IMR-90 (cell line): ENCODE results near the gene PLPPR3. TPM values are rescaled to one million over a fixed set of nuclear protein-coding genes. Genes with fewer than 3 reads are reported as not detected.

Source experiments
- ATAC-seq: fragments of 200-7000 bp; cut with Tn5 transposase; 2 replicates; pipeline ENCODE4 v1.9.1; 2020; ENCODE audit warnings: low read depth, mild to moderate bottlenecking, moderate library complexity
- BruUV-seq: library from RNA; stranded (reverse); fragments of 400-500 nt; replicated peaks from 2 replicates; lab custom pipeline; 2021; lab: Mats Ljungman, UMichigan
- CTCF ChIA-PET: fragments of 300-600 bp; formaldehyde crosslinking; extraction: SDS; loops from one replicate; lab custom pipeline; 2021; ENCODE audit warnings: antibody characterized with exemption; lab: Yijun Ruan, JAX
- POLR2A ChIA-PET: fragments of 300-600 bp; sonication (Branson Sonifier 250); formaldehyde crosslinking; loops from one replicate; lab custom pipeline; 2022; ENCODE audit warnings: antibody characterized with exemption; ENCODE audit not compliant: unreplicated experiment; lab: Charles Lee
- DNase-seq: peaks from one replicate; pipeline ENCODE4 v3.0.0; 2013
- H2AFZ ChIP-seq: replicated peaks from 2 replicates; pipeline ENCODE3; 2013; ENCODE audit warnings: low read length, mild to moderate bottlenecking; ENCODE audit not compliant: poor library complexity
- H2AK5ac ChIP-seq: 2 replicates; pipeline ENCODE4 v1.6.1; 2013; ENCODE audit warnings: low read depth, low read length, inconsistent platforms
- H2AK9ac ChIP-seq: replicated peaks from 2 replicates; pipeline ENCODE3; 2013; ENCODE audit warnings: mild to moderate bottlenecking, low read depth, low read length, moderate library complexity; ENCODE audit not compliant: poor library complexity
- H2BK120ac ChIP-seq: 2 replicates; pipeline ENCODE4 v1.6.1; 2013; ENCODE audit warnings: low read depth, low read length, inconsistent platforms
- H2BK15ac ChIP-seq: 3 replicates; pipeline ENCODE4 v1.6.1; 2013; ENCODE audit warnings: low read depth, low read length, inconsistent platforms
- H2BK20ac ChIP-seq: 2 replicates; pipeline ENCODE4 v1.6.1; 2013; ENCODE audit warnings: low read depth, mild to moderate bottlenecking, inconsistent platforms, low read length, moderate library complexity
- H2BK5ac ChIP-seq: 2 replicates; pipeline ENCODE4 v1.6.1; 2013; ENCODE audit warnings: mild to moderate bottlenecking, low read depth, low read length, inconsistent platforms; ENCODE audit not compliant: poor library complexity, severe bottlenecking
- H3K14ac ChIP-seq: replicated peaks from 2 replicates; pipeline ENCODE4 v1.6.1; 2013; ENCODE audit warnings: low read depth, low read length, inconsistent platforms
- H3K18ac ChIP-seq: 2 replicates; pipeline ENCODE4 v1.6.1; 2013; ENCODE audit warnings: low read depth, low read length, control low read depth
- H3K23ac ChIP-seq: 2 replicates; pipeline ENCODE4 v1.6.1; 2013; ENCODE audit warnings: low read depth, low read length, inconsistent platforms
- H3K27ac ChIP-seq: 2 replicates; pipeline ENCODE4 v1.5.1; 2013; ENCODE audit warnings: mild to moderate bottlenecking, control low read depth, low read length; ENCODE audit not compliant: insufficient read depth
- H3K27me3 ChIP-seq: 2 replicates; pipeline ENCODE4 v1.6.1; 2013; ENCODE audit warnings: low read length; ENCODE audit not compliant: control insufficient read depth, insufficient read depth
- H3K36me3 ChIP-seq: 2 replicates; pipeline ENCODE4 v1.6.1; 2013; ENCODE audit warnings: low read length, mixed read lengths; ENCODE audit not compliant: control insufficient read depth, insufficient read depth
- H3K4ac ChIP-seq: 2 replicates; pipeline ENCODE4 v1.6.1; 2013; ENCODE audit warnings: low read depth, low read length, inconsistent platforms
- H3K4me1 ChIP-seq: 2 replicates; pipeline ENCODE4 v1.6.1; 2013; ENCODE audit warnings: low read length, mixed read lengths; ENCODE audit not compliant: control insufficient read depth, insufficient read depth
- H3K4me2 ChIP-seq: 2 replicates; pipeline ENCODE4 v1.6.1; 2013; ENCODE audit warnings: low read depth, mild to moderate bottlenecking, control low read depth, low read length, moderate library complexity
- H3K4me3 ChIP-seq: 2 replicates; pipeline ENCODE4 v1.5.1; 2013; ENCODE audit warnings: low read depth, mild to moderate bottlenecking, control low read depth, low read length, moderate library complexity; ENCODE audit not compliant: insufficient read depth
- H3K56ac ChIP-seq: 2 replicates; pipeline ENCODE4 v1.6.1; 2013; ENCODE audit warnings: low read length, inconsistent platforms; ENCODE audit not compliant: insufficient read depth; ENCODE audit errors: extremely low read depth
- H3K79me1 ChIP-seq, 2 experiments: 2 replicates each; pipeline ENCODE4 v1.6.1; 2013; ENCODE audit warnings: low read length in 2 of 2, inconsistent platforms in 1 of 2, low read depth in 1 of 2
- H3K9ac ChIP-seq: 2 replicates; pipeline ENCODE4 v1.6.1; 2013; ENCODE audit warnings: low read depth, low read length, control low read depth
- H3K9me1 ChIP-seq: 2 replicates; pipeline ENCODE4 v1.6.1; 2013; ENCODE audit warnings: low read length, inconsistent platforms; ENCODE audit not compliant: insufficient read depth
- H3K9me3 ChIP-seq: 2 replicates; pipeline ENCODE4 v1.6.1; 2013; ENCODE audit warnings: low read length; ENCODE audit not compliant: control insufficient read depth, insufficient read depth
- H4K20me1 ChIP-seq: 2 replicates; pipeline ENCODE4 v1.6.1; 2013; ENCODE audit warnings: low read length, inconsistent platforms; ENCODE audit not compliant: insufficient read depth
- H4K5ac ChIP-seq: 2 replicates; pipeline ENCODE4 v1.6.1; 2013; ENCODE audit warnings: mild to moderate bottlenecking, low read depth, low read length, control low read depth
- H4K8ac ChIP-seq, 2 experiments: 2 replicates each; pipeline ENCODE4 v1.6.1; 2013; ENCODE audit warnings: low read depth in 2 of 2, low read length in 2 of 2, control low read depth in 1 of 2, inconsistent platforms in 1 of 2
- H4K91ac ChIP-seq: 2 replicates; pipeline ENCODE4 v1.6.1; 2013; ENCODE audit warnings: low read depth, low read length, inconsistent platforms; ENCODE audit not compliant: insufficient read depth
- BHLHE40 ChIP-seq: fragments of 150-350 bp; IDR thresholded peaks from 2 replicates; pipeline ENCODE4 v1.6.1; 2016; ENCODE audit warnings: mild to moderate bottlenecking, low read depth, low read length
- CEBPB ChIP-seq: IDR thresholded peaks from 2 replicates; pipeline ENCODE4 v1.6.1; 2012; ENCODE audit warnings: low read depth, low read length, improper control_type of control experiment
- CHD1 ChIP-seq: IDR thresholded peaks from 2 replicates; pipeline ENCODE4 v1.6.1; 2012; ENCODE audit warnings: low read depth, low read length, improper control_type of control experiment
- CTCF ChIP-seq: conservative IDR thresholded peaks from 2 replicates; pipeline ENCODE4 v1.5.1; 2012; ENCODE audit warnings: mild to moderate bottlenecking, low read depth, low read length, improper control_type of control experiment
- MAFK ChIP-seq: IDR thresholded peaks from 2 replicates; pipeline ENCODE4 v1.6.1; 2012; ENCODE audit warnings: low read depth, low read length, improper control_type of control experiment
- MAZ ChIP-seq: IDR thresholded peaks from 2 replicates; pipeline ENCODE4 v1.6.1; 2012; ENCODE audit warnings: low read depth, mild to moderate bottlenecking, low read length, improper control_type of control experiment, moderate library complexity, borderline replicate concordance
- NFE2L2 ChIP-seq: fragments of 150-350 bp; IDR thresholded peaks from 2 replicates; pipeline ENCODE4 v1.6.1; 2016; ENCODE audit warnings: low read depth, mild to moderate bottlenecking, low read length
- RAD21 ChIP-seq: IDR thresholded peaks from 2 replicates; pipeline ENCODE4 v1.6.1; 2012; ENCODE audit warnings: low read length, improper control_type of control experiment
- RCOR1 ChIP-seq: IDR thresholded peaks from 2 replicates; pipeline ENCODE4 v1.6.1; 2012; ENCODE audit warnings: mild to moderate bottlenecking, low read length, improper control_type of control experiment; ENCODE audit not compliant: insufficient replicate concordance
- RFX5 ChIP-seq: IDR thresholded peaks from 2 replicates; pipeline ENCODE4 v1.8.0; 2012; ENCODE audit warnings: low read depth, mild to moderate bottlenecking, low read length, moderate library complexity
- WGBS, 2 experiments: methylation state at CpG; one replicate each; pipeline versions ENCODE4 v1.1.5 to v1.1.7; 2013; ENCODE audit warnings: missing lambda C conversion rate in 2 of 2; ENCODE audit not compliant: insufficient read length in 1 of 2; ENCODE audit errors: extremely low coverage in 2 of 2; 5-methylcytosine and 5-hydroxymethylcytosine counted together
- dilution Hi-C: fragments of 300-500 bp; cut with HindIII; formaldehyde crosslinking; loops from one replicate; pipeline ENCODE4 v1.14.3; 2018; ENCODE audit warnings: low sequenced_read_pairs; ENCODE audit not compliant: unreplicated experiment
- in situ Hi-C: fragments of 300-500 bp; cut with MboI; formaldehyde crosslinking; loops from 3 replicates; pipeline ENCODE4 v1.14.3; 2019; ENCODE audit warnings: low sequenced_read_pairs, inconsistent platforms, mixed read lengths
- intact Hi-C: fragments of 100-400 bp; cut with micrococcal nuclease; formaldehyde crosslinking; loops from 2 replicates; pipeline ENCODE4 v1.10.0; 2022
- polyA plus RNA-seq, 3 experiments: library from polyadenylated mRNA; depleted of rRNA; stranded (reverse); fragments of >200 nt; gene quantifications; 2 replicates each; pipeline ENCODE4 v1.2.3, GENCODE V29; 2012; ENCODE audit warnings: low replicate concordance in 1 of 3
- total RNA-seq: library from RNA; depleted of rRNA; stranded (reverse); fragments of >200 nt; gene quantifications from 2 replicates; pipeline ENCODE4 v1.2.3, GENCODE V29; 2012

Gene PLPPR3
- total and polyA plus RNA-seq, 2 of the 4 experiments (the other 2 are of a cell fraction), result 0.36 to 1.2 TPM

DNA sequence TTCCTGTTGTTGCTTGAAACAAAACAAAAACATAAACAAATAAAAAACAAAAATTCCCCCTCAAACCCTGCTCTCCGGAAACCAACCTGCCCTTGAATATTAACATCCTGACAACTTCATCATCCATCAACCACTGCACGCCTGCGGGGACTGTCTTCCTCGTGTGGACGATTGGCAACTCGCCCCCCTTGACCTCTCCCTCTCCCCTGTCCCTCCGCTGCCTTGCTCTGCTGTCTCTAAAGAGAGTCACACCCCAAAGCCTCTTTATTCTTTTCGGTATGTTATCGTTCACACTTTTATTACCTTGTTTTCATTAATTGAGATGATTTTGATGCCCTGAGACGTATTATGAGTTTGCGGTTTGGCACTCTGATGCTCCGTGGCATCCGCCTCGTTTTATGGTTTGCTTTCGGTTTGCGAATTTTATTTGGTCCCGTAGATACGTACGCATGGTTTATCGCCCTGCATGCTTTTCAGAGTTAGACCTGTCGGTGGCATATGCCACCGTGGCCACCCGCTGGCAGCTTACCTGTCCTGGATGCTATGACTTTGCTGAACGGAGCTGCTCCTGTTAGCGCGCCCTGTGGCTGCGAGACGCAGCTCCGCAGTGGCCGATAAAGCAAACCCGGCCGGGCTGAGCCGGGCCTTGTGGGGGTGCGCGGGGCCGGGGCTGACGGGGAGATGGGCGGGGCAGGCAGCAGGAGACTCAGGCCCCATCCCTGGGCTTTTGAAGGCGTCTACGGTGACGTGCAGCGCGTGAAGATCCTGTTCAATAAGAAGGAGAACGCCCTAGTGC, 13.9 kb downstream of the PLPPR3 start:
- Histone ChIP-seq H3K79me1 (peaks cover 11 to 46% of the 10 kb centered on the region in 2 experiments), H3K27me3 (no peaks in the 10 kb centered on the region), H2AK9ac (no peak overlapping the region), H3K9me3 (no peaks in the 10 kb centered on the region), H3K27ac (no peak overlapping the region), H3K4ac (no peak overlapping the region), H2AK5ac (no peak overlapping the region), H2BK120ac (no peak overlapping the region), H3K14ac (no peak overlapping the region), H3K18ac (no peak overlapping the region), H3K4me1 (no peaks in the 10 kb centered on the region; the same call in 1 of the 2 replicates), H3K9me1 (no peaks in the 10 kb centered on the region), H3K36me3 (peaks cover 90% of the 10 kb centered on the region), H4K5ac (no peak overlapping the region), H3K23ac (no peak overlapping the region), H4K8ac (no peak overlapping the region), H2BK15ac (no peak overlapping the region), H3K4me2 (no peak overlapping the region), H3K9ac (no peak overlapping the region), H4K91ac (no peak overlapping the region), H3K4me3 (no peak overlapping the region), H4K20me1 (peaks cover 82% of the 10 kb centered on the region), H3K56ac (no peak overlapping the region), H2BK5ac (no peak overlapping the region), H2AFZ (no peak overlapping the region), H2BK20ac (no peak overlapping the region)
- 93% methylated on average over 25 of the region's 44 CpGs; no CpG with 5 or more reads in 1 of the 2 experiments for WGBS, 2 experiments
- TF ChIP-seq RCOR1 (no peak), CHD1 (no peak), CTCF (no peak), MAFK (no peak), RFX5 (no peak), CEBPB (no peak), BHLHE40 (no peak), RAD21 (no peak), NFE2L2 (no peak), MAZ (no peak)
- no peak for ATAC-seq
- DNase-seq, result no peak
- in situ Hi-C loops (no loop called here), intact Hi-C loops (no loop called here), dilution Hi-C loops (no loop called here)
- BruUV-seq, result no TSS peak
- POLR2A ChIA-PET, result no interaction called here
- CTCF ChIA-PET, result no interaction called here
